GM21515 (cell line): ENCODE measurements around the gene TTLL3.

Experiments used
- ATAC-seq: cut with Tn5 transposase; IDR thresholded peaks from one replicate; pipeline ENCODE4 v1.9.1; 2021; ENCODE audit not compliant: unreplicated experiment

TTLL3 gene

DNA sequence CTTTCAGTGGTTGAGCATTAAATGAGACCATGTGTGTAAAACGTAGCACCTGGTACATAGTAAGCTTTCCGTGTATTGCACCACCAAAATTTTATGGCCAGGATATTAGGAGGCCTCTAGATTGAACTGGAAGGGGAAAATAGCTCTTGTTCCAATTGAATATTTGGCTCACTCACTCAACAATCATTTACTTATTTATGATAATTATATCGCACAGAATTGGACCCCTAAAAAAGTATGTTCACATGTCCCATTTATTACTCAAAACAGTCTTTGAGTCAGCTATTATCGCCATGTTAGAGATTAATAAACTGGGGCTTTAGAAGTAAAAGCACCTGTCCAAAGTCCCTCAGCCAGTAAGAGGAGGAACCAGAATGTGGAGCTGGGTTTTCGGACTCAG, 5.1 kb upstream of the TTLL3 start:
- ATAC-seq, result no peak

DNA sequence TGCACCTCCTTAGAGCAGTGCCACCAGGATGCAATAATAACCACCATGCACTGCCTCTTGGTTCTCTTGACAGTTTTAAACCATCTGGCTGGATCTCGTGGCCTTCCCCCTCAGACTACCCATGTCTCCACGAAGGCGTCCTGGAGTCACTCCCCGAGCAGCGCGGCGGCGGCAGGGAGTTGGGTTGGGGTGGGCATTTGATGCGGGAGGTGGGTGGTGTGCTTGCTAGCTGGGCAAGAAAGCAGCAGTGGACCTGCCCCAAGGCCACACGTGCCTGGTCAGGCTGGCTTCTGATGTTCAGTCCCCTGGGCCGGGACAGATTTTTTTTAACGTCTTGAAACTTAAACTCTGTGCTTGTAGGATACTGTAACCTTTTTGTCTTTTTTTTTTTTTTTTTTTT, 3.9 kb upstream of the TTLL3 start:
- ATAC-seq, result no peak

DNA sequence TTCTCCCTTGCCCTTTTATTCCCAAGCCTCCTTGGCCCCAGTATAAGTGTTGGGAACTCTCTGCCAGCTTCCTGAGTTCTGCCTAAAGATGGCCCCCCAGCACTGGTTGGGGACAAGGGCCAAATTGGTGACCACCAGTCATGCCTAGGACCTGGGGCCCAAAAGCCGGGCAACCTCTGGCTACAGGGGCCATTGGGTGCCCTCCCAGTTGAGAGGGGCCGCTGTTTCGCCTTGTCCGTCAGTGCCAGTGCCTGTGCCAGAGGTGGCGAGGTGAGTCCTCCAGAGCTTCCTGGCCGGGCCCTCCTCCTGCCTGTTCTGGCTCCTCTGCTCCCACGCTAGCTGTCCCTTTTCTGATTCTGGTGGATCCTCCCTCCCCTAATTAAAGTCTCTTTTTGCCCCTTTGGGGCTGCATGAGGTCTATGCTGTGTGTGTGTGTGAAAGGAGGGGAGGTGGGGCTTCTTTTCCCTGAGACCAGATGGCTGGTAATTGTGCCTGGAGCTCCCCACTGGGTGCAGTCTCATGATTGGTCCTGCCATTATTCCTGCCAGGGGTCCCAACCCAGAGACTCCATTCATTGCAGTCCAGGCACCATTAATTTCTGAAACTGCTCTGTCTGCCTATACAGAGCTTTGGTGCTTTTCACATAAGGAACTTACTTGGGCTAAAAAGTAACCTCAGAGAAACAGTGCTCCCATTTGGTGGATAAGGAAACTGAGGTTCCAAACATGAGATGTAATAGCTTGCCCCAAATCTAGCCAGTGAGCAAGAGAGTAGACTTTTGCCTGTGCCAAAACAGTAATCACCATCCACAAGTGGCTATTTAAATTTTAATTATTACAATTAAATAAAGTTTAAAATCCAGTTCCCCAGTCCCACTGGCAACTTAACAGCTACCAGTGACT, 3.1 kb upstream of the TTLL3 start:
- ATAC-seq, result no peak

DNA sequence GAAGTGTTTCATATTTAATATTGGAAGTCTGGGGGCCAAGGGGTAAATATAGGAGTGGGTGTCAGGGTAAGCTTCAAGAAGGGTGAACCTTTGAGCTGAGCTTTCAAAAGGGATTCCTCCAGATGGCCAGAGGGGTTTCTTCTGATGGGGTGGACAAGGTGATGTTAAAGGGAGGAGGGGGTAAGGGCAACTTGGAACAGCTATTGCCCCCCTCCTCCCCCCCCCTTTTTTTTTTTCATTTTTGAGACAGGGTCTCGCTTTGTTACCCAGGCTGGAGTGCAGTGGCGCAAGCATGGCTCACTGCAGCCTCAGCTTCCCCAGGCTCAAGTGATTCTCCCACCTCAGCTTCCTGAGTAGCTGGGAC, 2.1 kb upstream of the TTLL3 start:
- ATAC-seq, result no peak

DNA sequence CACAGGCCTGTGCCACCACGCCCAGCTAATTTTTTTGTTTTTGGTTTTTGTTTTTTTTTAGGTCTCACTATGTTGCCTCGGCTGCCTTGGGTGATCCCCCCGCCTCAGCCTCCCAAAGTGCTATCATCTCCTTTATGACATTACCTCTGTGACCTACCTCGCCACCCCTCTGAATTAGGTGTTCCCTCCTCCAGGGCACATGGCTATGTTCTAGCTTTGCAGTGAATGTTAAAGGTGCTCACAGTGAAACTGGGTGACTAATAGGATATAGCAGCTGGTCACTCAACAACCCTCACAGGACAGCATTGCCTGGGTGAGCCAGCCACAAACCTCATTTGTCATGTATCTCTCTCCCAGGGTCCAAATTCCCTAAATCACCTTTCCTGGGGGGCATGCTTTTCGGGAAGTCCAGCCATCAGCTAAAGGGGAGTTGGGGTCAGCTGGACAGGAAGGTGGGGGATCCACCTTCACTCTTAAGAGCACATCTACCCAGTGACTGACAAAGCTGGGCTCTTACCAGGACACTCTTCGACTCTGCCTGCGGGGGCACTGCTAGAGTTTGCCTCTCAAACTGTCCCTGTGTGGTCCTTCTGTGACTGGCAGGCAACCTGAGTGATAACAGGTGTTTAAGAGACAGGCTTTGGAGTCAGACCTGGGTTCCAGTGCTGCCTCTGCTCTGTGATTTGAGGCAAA, 1.6 kb upstream of the TTLL3 start:
- no peak for ATAC-seq

DNA sequence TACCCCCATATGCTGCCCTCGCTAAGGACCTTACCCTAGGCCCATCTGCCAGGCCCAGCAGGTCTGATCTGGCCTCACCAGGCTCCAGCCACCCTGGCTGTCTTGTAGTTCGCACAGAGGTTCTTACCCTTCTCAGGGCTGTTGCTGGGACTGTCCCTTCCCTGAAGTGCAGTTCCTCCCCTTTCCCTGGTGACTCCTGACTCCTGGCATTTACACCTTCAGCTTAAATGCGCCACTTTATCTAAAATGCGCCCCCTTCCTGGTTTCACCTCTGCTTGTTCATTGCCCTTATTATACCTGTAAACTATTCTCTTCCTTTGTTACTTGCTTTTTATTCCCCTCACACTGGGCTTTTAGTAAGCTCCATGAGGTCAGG, 835 bp upstream of the TTLL3 start:
- no peak for ATAC-seq

DNA sequence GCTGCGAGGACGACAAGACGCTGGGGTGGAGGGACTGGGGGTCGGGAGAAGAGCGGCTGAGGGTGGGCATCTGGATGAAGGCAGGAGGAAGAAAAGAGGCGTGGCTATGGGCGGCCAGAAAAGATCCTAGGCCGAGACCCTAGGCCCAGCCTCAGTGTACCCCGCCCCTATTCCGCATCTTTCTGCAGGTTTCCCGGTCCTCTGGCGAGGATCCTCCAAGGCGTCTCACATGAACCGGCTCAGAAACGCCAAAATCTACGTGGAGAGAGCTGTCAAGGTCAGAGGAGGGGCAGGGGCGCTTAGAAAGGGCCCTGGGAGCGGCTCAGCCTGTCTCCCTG, 340 bp downstream of the TTLL3 start:
- no peak for ATAC-seq

DNA sequence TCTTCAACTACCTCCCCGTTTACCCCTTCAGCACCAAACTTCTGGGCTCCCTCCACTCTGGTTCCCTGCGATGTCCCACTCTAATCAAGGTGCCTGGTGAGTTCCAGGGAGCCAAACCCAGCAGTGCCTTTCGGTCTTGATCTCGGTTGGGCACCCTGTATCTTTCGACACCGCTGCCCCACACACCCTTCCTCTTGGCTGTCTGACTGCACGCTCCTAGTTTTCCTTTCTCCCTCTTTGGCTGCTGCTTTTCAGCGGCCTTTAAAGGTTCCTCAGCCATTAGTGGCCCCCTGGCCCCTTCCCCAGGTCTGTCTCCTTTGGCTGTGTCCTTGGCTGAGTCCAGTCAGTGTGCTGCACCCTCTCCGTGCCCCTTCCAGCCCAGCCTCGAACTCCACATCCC, 784 bp downstream of the TTLL3 start:
- no peak for ATAC-seq

DNA sequence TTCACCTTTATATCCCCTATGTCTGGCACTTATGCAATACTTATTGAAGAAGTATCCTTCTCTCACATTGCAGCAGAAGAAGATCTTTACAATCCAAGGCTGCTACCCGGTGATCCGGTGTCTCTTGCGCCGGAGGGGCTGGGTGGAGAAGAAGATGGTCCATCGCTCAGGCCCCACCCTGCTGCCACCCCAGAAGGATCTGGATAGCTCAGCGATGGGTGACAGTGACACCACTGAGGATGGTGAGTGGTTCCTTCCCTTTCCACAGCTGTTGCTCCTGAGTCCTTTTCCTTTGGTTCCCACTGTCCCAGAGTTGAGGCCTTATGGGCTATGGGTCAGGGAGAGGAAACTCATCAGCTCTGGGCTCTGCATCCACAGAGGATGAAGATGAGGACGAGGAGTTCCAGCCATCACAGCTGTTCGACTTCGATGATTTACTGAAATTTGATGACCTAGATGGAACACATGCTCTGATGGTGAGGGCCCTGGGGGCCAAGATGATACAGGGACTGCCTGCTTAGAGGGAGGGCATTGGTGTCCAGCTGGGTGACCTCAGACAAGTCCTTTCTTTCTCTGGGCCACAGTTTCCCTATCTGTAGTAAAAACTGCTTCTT, 2.9 kb downstream of the TTLL3 start:
- no peak for ATAC-seq

DNA sequence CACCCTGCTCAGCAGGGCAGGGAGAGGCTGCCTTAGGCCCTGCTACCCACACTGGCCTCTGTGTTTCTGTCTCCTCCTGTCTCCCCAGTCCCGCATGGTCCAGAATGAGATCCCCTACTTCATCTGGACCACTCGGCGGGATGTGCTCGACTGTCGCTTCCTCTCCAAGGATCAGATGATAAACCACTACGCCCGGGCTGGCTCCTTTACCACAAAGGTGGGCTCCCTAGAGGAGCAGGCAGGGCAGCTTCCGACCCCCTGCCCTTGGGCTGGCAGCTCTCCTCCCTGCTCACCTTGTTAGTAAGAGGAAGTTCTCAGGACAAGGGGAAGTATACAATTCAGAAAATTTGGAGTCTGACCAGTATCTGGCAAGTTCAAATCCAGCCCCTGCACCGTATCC, 5.9 kb downstream of the TTLL3 start:
- ATAC-seq, result no peak

DNA sequence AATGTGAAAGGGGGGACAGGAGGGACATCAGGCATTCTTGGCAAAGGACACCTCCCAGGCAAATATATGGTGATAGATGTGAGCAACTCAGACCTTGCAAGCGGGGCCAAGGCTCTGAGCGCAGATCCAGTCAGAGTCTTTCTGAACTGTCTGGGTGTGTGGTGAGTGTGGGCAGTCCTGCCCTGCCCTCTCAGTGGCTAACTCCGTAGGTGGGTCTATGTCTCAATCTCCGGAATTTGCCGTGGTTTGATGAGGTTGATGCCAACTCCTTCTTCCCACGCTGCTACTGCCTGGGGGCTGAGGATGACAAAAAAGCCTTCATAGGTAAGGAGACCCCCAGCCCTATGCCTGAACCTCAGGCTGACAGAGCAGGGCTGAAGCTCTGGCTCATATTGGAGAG, 7.4 kb downstream of the TTLL3 start:
- ATAC-seq, result no peak

DNA sequence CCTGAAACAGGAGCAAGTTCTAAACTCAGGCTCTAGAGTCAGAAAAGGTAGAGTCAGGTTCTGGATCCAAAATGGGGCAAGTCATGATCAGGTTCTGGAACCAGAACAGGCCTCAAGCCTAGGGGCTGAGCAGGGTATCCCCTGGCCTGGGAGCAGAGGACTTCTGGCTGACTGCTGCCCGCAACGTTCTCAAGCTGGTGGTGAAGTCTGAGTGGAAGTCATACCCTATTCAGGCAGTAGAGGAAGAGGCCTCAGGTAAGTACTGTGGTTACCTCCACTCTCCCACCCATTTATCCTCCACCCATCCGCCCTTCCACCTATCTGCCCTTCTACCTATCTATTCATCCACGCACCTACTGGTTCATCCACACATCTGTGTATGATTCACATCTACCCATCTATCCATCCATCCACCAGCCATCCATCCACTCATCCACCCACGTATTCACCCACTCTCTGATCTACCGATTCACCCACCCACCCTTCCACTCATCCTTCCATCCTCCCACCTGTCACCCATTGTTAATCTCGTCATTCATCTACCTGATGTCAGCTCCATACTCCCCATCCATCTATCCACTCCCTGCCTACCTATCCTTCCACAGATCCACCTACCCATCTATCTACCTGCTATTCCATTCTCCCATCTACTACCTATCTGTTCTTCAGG, 8.7 kb downstream of the TTLL3 start:
- no peak for ATAC-seq

DNA sequence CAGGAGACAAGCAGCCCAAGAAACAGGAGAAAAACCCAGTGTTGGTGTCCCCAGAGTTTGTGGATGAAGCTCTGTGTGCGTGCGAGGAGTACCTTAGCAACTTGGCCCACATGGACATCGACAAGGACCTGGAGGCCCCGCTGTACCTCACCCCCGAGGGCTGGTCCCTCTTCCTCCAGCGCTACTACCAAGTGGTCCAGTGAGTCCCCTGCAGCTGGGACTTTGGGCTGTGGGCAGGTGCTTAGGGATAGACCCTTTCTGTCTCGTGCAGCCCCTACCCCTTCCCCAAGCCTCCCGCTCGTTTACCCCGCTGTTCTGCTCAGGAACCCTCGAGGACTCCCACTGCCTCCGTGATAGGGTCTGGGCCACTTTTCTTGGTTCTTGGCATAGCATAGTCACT, 10.5 kb downstream of the TTLL3 start:
- no peak for ATAC-seq

DNA sequence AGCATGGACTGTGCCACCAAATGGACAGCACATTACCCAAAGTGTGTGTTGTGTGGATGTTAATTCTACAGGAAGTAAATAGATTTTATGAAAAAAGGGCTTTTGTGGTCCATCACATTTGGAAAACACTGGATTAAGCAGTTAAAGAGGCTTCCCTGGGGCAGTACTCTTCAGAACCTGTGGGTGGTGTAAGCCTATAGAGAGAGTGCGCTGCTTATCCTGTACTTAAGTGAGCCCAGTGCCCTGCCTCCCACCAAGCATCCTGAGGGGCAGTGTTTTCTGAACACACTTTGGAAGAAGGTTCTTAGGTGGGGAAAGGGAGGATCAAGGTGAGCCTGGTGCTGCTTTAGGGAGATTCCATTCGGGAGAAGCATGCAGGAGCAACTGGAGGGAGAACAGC, 10.9 kb downstream of the TTLL3 start:
- ATAC-seq, result no peak

DNA sequence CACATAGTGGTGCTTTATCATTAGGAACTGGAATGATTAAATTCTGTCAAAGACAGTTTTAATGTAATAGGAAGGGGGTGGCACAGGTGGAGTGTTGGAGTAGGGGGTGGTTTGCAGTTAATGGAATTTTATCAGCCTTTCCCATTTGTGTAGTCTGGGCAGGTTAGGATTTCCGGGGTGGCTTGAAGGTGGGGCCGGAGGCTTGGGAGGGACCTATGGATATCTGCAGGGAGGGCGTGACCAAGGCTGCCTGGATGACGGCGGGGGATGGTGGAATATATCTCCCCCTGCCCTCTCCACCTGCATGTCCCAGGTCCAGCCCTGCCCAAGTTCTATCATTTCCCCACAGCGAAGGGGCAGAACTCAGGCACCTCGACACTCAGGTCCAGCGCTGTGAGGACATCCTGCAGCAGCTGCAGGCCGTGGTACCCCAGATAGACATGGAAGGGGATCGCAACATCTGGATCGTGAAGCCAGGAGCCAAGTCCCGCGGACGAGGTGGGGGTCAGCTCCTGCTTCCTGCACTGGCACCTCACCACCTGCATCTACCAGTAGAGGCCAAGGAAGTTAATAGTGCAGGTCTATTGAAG, 15.5 kb downstream of the TTLL3 start:
- no peak for ATAC-seq

DNA sequence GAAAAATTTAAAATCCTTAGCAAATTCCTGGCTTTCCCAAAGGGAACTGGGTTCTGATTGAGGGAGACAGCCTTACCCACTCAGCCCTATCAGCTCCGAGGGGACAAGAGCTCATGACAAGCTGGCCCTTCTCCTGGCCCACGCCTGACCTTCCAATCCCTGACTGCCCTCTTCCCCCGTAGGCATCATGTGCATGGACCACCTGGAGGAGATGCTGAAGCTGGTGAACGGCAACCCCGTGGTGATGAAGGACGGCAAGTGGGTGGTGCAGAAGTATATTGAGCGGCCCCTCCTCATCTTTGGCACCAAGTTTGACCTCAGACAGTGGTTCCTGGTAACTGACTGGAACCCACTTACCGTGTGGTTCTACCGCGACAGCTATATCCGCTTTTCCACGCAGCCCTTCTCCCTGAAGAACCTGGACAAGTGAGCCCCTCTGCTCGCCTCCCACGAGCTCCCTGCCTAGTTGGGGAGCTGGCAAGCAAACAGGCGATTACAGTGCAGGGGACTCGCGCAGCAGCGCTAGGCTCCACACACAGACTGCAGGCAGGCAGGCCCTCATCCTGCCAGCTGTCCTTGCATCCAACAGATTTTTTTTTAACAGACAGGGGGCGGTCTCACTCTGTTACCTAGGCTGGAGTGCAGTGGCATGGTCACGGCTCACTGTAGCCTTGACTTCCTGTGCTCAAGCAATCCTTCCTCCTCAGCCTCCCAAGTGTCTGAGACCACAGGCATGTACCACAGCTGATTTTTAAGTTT, 16.9 kb downstream of the TTLL3 start:
- no peak for ATAC-seq

DNA sequence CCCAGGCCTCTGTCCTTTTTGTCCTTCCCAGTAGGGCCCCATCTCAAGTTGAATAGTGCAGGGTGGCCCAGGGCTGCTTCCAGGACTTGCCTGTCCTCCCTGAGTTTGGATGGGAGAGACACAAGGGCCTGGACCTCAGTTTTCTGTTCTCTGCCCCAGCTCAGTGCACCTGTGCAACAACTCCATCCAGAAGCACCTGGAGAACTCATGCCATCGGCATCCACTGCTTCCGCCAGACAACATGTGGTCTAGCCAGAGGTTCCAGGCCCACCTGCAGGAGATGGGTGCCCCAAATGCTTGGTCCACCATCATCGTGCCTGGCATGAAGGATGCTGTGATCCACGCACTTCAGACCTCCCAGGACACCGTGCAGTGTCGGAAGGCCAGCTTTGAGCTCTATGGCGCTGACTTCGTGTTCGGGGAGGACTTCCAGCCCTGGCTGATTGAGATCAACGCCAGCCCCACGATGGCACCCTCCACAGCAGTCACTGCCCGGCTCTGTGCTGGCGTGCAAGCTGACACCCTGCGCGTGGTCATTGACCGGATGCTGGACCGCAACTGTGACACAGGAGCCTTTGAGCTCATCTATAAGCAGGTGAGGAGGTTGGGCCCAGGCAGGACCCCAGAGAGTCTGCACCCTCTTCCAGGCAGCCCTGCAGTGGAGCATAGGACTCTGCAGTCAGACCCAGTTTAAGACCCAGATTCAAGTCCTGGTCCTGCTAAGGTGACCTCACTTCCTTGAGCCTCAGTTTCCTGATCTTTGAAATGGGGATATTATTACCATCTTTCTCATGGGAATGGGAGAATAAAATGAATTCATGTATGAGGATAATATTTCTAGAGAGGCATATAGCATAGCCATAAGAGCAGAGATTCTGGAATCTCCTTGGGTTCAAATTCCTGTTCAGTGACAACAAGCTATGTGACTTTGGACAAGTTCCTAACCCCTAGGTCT, 19.0 kb downstream of the TTLL3 start:
- no peak for ATAC-seq

DNA sequence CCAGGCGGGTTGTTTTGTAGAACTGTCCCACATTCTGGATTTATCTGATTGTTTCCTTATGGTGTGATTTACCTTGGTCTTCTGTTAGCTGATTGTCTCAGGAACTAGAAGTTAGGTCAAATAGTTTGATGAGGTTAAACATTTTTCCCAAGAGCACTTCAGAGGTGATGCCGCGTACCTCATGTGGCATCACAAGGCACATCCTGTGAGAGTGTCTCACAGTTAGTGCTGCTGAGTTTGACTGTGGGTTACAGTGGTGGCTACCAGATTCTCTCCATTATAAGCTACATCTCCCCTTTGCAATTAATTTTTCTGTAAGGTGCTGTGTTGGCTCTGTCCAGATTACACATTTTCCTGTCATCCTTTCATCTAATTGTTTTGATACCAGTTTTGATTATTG, 21.2 kb downstream of the TTLL3 start:
- ATAC-seq, result no peak

DNA sequence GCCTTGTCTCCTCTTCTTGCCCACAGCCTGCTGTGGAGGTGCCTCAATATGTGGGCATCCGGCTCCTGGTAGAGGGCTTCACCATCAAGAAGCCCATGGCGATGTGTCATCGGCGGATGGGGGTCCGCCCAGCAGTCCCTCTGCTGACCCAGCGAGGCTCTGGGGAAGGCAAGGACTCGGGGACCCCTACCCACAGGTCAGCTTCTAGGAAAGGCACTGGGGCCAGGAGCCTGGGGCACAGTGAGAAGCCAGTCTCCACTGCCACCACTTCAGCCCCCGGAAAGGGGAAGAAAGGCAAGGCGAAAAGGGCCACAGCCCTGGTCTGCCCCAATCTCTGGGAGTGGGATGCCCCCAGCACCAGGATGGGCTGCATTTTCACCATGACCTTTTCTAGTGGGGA, 23.0 kb downstream of the TTLL3 start:
- no peak for ATAC-seq
